GM21737 (cell line): ENCODE data around the gene AMFR.
A peak's percentile ranks its signal among the peaks of the same experiment; 100 is the strongest.

Source experiments
- ATAC-seq: cut with Tn5 transposase; IDR thresholded peaks from one replicate; pipeline ENCODE4 v1.9.1; 2021; ENCODE audit warnings: mild to moderate bottlenecking, moderate library complexity; ENCODE audit not compliant: unreplicated experiment

Gene AMFR

GRCh38 chr16:56336711-56337110 lies 88.6 kb downstream of the AMFR start:
- ATAC-seq: no peak

DNA sequence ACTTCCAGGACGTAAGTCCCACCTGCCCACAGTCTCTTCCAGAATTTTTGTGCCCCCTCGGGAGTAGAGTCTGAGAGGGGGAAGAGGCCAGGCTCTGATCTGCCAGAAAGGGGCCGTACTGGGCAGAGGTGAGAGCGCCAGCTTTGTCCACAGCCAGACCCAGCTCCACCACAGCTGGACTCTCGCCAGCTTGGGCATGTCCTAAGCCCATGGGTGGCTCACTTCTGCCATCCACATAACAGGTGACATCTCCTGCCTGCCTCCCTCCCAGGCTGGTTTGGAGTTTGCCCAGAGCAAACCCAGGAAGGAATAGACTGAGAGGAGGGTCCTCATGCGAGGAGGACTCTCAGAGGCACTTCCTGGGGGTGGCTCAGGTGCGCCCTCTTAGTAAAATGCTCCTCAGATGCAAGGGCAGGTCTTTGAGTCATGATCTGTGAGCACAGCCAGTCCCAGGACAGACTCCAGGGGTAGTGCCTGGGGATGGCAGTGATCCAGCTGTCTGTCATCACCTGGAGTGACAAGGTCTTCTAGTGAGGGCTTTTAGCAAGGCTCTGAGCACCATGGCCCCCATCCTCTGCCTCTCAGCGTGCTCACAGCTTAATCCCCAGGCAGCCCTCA lies 89.2 kb downstream of the AMFR start:
- ATAC-seq: no peak

- ATAC-seq: no peak
Measured at GRCh38 chr16:56334761-56335160, 90.6 kb downstream of the AMFR start.

GRCh38 chr16:56332464-56333079 lies 92.8 kb downstream of the AMFR start:
- ATAC-seq: no peak

GRCh38 chr16:56331915-56332314 lies 93.4 kb downstream of the AMFR start:
- no peak for ATAC-seq

GRCh38 chr16:56331399-56331798 lies 93.9 kb downstream of the AMFR start:
- ATAC-seq: no peak

GRCh38 chr16:56330476-56330875 lies 94.9 kb downstream of the AMFR start:
- no peak for ATAC-seq

DNA sequence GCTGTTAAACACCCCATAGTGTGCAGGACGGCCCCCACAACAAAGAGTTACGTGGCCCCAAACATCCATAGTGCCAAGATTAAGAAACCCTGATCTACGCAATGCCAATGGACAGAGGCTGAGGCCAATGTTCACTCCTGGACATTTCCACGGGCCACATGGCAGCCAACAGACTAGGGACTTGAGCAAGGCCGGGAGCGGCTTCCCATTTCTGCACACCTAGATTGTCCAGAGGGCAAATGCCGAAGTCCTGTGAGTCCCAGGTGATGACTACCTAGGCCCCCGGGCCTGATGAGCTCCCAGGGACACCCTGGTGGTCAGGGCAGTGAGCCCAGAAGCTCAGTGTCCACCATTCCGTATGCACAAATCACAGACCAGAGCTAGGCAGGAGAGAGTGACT lies 95.5 kb downstream of the AMFR start:
- ATAC-seq: no peak

GRCh38 chr16:56328276-56329022 lies 96.9 kb downstream of the AMFR start:
- no peak for ATAC-seq

- no peak for ATAC-seq
Measured at GRCh38 chr16:56327929-56328258, 97.5 kb downstream of the AMFR start.

DNA sequence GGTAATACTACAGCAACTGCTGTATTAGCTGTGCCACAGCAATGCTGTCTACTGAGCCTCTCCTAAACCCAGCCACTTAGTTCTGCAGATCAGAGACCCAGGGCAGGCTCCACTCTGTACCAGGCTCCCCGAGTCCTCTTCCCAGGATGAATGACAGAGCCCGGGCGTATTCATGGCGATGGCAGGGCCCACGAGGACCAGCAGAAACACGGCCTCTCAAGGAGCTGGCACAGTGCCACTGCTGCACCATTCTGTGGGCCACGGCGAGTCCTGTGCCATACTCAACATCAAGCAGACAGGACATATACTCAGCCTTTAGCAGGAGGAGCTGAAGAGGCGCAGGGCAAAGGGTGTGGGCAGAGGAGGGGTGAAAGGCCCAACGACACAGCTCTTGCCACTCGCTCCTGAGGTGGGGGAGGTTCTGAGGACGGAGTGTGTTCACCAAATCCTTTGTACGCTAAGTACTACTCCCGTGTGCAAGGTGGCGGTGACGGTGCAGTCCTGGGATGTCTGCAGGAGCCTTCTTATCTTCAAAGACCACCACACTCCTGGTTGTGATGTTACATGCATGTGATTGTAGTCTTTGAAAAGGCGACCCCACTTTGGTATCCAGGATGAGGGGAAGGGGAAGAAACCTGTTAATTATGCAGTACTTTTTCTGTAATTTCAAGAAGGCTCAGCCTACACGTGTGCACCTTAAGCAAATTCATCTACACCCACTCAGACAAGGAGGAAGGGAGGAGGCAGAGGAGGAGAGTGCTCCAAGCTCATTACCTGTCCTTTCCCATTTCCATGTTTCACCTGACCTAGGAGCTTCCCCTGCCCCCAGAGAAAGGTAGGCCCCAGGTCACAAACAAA lies 98.0 kb downstream of the AMFR start:
- ATAC-seq: no peak

- ATAC-seq: no peak
Measured at GRCh38 chr16:56325956-56326355, 99.4 kb downstream of the AMFR start.

DNA sequence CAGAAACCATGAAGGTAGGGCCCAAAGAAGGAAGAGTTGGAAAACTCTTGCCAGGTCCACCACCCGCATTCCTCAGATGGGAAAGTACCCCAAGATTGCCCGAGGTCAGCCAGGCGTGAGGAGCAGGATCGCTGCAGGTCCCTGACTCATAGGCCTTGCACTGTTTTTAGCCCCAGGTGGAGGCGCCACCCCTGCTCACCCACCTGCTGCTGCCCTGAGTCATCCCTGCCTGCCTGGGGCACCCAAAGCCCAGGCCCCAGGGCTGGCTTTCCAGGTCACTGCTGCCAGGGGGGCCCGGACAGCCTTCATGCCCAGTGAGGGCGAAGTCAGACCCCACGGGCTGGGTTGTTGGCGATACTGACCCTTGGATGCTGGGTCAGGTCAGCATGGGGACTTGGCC lies 100.9 kb downstream of the AMFR start:
- ATAC-seq: no peak

- no peak for ATAC-seq
Measured at GRCh38 chr16:56321571-56321970, 103.8 kb downstream of the AMFR start.

GRCh38 chr16:56320811-56321558 lies 104.4 kb downstream of the AMFR start:
- no peak for ATAC-seq

DNA sequence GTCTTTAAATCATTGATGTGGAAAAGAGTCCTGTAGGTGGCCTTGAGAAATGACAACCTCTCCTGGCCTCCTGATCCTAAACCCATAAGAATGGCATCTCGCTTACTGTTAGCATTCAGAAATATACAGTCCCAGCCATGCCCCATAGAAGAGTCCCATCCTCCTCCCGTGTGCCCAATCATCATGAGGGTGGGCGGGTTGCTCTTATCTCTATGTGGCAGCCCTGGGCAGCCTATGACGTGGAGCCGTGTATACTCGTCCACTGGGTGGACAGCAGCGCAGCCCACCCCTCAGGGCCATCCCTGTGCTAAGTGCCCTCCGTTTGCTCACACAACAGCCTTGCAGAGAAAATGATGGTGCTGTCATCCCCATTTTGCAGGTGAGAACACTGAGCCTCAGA lies 105.3 kb downstream of the AMFR start:
- ATAC-seq: no peak

DNA sequence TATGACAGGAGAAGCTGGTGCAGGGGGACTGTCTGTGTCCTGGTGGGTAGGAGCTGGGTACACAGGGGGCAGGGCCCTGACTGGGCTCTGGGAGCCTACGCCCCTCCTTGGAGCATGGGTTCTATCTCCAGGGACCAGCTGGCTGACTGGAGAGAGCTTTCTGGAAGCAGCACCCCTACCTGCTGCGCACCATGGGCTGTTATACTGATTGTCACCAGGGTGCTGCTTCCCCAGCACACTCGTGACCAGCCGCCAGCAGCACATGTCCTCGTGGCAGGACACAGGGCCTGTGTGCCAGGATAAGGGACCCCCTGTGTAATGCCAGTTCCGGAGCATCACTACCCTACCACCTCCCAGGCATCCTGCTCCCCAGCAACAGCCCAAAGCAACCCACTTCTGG lies 106.0 kb downstream of the AMFR start:
- ATAC-seq: no peak

- no peak for ATAC-seq
Measured at GRCh38 chr16:56318827-56319140, 106.6 kb downstream of the AMFR start.

DNA sequence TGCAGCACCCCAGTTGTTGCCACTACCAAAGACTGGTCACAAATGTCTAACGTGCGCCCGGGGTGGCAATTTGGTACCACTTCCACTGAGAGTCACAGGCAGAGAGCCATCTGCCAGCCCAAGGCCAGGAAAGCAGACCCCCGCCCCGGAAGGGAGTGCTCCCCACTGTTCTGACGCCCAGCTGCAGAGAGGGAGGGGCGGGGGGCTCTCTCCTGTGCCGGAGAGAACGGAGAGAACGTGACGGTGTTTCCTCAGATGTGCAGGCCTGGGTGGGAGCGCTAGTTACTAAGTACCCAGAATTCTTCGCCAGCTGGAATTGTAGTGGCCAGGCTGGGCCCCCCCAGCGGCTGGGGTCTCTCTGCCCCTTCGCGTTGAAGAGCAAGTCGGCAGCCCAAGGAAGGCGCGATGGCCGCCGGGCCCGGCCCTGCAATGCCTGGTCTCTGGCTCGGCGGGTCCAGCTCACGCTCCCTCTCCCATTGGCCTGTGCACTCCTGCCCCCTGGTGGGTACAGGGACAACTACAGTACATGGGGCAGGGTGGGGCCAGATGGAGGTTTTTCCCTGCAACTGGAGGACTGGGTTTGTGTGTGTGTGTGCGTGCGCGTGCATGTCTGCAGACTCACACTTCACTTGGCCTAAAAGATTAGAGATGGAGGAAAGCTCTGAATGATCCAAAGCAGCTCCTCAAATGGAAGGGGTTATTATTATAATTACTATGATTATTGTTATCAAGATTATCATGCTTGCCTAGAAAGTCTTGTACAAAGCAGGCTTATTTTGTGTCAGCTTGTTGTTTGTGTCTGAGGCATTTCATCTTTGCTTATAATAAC lies 107.1 kb downstream of the AMFR start:
- ATAC-seq: peak; percentile 87

- ATAC-seq: no peak
Measured at GRCh38 chr16:56316545-56316944, 108.8 kb downstream of the AMFR start.
